NCI-H2196 (cell line): ENCODE measurements around the gene PTBP3.
A peak's percentile ranks its signal among the peaks of the same experiment; 100 is the strongest.
"Not testable (repeated sequence)": the region's sequence is repeated elsewhere in the genome, so short reads cannot be mapped to it uniquely, and the experiment has no call there.

Experiments
- DNase-seq: peaks from one replicate; lab custom pipeline; 2025; ENCODE audit not compliant: unreplicated experiment; lab: John Stamatoyannopoulos, UW

Gene PTBP3, protein sequence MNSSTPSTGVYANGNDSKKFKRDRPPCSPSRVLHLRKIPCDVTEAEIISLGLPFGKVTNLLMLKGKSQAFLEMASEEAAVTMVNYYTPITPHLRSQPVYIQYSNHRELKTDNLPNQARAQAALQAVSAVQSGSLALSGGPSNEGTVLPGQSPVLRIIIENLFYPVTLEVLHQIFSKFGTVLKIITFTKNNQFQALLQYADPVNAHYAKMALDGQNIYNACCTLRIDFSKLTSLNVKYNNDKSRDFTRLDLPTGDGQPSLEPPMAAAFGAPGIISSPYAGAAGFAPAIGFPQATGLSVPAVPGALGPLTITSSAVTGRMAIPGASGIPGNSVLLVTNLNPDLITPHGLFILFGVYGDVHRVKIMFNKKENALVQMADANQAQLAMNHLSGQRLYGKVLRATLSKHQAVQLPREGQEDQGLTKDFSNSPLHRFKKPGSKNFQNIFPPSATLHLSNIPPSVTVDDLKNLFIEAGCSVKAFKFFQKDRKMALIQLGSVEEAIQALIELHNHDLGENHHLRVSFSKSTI

GRCh38 chr9:112332977-112333638 is at the start of gene PTBP3:
Gene PTBP3, minus strand, starts transcription at chr9:112333619. Its CDS starts 35,754 bp downstream, at chr9:112297865.
- peak; percentile 56 for DNase-seq

DNA sequence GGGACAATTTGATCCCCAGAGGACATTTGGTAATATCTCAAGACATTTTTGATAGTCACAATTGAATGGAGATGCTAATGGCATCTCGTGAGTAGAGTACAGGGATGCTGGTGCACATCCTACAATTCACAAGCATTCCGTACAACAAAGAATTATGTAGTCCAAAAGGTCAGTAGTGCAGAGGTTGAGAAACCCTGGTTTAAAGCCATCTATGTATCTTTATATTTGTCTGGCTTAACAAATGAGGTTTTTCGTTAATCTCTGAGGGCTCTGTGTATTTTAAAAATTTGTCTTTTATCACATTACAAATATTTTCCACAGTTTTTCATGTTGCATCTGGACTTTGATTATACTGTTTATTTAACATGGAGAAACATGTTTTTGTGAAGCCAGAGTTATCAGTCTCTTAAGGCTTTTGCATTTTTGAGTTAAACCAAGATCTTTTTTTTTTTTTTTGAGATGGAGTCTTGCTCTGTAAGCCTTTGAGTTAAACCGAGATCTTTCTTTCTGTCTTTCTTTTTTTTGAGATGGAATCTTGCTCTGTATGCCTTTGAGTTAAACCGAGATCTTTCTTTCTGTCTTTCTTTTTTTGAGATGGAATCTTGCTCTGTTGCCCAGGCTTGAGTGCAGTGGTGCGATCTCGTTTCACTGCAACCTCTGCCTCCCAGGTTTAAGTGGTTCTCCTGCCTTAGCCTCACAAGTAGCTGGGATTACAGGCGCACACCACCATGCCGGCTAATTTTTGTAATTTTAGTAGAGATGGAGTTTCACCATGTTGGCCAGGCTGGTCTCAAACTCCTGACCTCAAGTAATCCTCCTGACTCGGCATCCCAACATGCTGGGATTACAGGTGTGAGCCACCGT is 49.3 kb upstream of the PTBP3 start:
- no peak for DNase-seq

DNA sequence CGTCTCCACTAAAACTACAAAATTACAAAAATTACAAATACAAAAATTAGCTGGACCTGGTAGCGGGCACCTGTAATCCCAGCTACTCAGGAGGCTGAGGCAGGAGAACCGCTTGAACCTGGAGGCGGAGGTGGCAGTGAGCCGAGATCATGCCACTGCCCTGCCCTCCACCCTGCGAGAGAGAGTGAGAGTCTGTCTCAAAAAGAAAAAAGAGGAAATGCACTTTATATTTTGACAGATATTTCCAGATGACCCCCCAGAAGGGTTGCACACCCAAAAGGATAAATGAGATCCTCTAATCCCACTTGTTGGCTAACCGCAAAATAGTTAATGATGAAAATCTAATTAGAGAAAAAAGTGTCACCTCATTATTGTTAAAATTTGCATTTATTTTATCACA is 48.6 kb upstream of the PTBP3 start:
- DNase-seq: no peak

DNA sequence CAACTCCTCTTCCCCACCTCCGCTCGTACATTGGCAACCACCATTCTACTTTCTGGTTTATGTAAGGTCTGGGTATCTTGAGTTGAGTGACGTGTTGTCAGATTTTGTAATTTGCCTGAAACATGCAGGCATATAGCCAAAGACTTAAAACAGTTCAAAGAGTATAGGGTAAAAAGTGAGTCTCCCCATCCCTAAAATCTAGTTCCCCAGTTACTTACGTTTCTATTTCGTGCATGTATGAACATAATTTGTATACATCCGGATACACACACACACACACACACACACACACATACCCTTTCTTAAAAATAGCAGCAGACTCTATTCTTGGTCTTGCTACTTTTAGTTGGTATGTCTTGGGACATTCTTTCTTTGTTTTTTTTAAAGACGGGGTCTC is 47.4 kb upstream of the PTBP3 start:
- no peak for DNase-seq

DNA sequence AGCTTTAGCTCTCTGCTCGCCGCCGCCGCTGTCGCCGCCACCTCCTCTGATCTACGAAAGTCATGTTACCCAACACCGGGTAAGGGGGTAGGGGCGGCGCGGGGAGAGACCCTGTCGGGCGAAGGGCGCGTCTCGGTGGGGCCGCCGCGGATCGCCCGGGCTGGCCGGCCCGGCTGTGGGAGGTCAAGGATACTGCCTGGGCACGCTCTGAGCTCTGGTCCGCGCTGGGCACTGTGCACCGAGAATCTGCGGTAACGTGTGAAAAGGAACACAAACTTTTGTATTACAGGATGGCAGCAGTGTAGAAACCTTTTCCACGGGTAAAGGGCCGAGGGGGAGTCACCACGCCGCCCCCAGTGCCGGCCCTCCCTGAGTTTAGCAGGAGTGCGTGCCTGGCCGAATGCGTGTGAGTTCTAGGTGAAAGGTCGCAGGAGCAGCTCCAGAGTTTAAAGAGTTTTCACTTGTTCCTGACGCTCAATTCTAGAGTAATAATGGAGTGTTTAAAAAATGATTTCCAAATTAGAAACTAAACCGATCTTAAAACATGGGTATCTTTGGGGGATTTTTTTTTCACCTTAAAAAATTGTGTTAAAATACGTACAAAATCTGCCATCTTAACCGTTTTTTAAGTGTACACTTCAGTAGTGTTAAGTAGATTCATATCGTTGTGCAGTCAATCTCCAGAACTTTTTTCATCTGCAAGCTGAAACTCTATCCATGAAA is 46.8 kb upstream of the PTBP3 start, which contains the start of gene HSDL2:
Gene HSDL2 (plus strand): TSS at position 7 of the 723 bp plus-strand sequence. CDS start 56 bp downstream, at position 63.
- DNase-seq: no peak

- DNase-seq: peak; percentile 98
Measured at GRCh38 chr9:112379177-112380101, 46.0 kb upstream of the PTBP3 start.

GRCh38 chr9:112378328-112379176 is 45.1 kb upstream of the PTBP3 start:
- no peak for DNase-seq

DNA sequence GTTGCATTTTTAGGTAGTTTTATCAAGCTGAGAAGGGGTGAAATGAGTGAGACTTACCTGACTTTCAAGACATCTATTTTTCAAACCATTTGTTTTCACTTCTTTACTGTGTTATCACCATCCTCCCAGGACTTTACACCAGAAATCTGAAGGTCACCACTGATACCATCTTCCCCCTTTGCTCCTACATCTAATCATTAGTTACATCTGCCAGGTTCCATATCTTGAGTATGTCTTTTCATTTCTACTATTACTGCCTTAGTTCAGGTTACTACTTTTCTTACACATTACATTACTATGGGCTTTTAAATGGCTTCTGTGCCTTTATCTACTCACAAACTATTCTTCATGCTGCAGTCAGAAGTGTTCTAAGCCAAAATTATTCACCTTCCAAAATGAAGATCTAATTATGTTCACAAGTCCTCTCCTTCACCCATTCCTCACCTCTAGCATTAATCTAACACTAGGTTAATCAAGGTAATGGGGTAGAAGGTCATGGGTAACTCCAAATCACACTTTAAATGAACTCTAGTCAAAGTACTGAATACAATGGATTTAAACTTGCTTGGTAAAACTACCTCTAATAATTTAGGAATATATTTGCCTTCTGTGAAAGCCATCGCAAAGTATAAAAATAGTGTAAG is 44.4 kb upstream of the PTBP3 start:
- no peak for DNase-seq

DNA sequence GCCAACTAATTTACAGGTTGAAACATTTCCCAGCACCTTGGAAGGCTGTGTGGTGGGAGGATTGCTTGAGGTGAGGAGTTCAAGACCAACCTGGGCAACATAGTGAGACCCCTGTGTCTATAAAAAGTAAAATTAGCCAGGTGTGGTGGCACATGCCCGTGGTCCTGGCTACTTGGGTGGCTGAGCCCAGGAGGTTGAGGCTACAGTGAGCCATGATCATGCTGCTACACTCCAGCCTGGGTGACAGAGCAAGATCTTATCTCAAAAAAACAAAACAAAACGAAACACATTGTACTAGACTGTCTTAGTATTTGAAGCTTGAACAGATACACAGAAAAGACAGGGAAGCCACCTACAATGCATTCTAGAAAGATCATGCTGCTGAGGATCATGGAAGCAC is 43.7 kb upstream of the PTBP3 start:
- no peak for DNase-seq

- DNase-seq: no peak
Measured at GRCh38 chr9:112375361-112375760, 41.9 kb upstream of the PTBP3 start.

GRCh38 chr9:112374232-112374631 is 40.8 kb upstream of the PTBP3 start:
- DNase-seq: not testable (repeated sequence)

DNA sequence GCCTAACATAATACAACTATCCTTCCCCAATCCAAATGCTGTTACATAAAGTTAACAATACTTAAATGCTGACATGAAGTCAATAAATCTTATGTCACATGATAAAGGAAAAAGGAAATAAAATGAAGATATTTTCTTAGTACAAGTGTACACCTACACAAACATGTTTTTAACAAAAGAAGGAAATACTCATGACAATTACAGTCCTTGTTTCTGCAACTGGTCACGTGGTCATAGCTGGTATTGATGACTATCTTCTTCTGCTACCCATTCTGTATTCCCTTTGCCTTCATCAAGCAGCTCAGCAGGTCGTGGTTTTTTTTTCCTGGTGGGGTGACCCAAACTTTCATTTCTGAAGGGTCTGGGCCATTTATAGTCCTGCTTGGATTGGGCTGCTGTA is 40.2 kb upstream of the PTBP3 start:
- not testable (repeated sequence) for DNase-seq

- DNase-seq: no peak
Measured at GRCh38 chr9:112371060-112371459, 37.6 kb upstream of the PTBP3 start.

DNA sequence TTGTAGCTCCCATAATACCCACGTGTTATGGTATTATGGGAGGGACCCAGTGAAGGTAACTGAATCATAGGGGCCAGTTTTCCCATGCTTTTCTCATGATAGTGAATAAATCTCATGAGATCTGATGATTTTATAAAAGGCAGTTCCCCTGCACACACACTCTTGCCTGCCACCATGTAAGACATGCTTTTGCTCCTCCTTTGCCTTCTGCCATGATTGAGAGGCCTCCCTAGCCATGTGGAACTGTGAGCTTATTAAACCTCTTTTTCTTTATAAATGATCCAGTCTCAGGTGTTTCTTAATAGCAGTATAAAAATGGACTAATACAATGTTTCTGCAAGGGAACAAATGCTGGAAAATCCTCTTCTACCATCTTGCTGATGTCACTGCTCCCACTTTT is 36.4 kb upstream of the PTBP3 start:
- DNase-seq: no peak

DNA sequence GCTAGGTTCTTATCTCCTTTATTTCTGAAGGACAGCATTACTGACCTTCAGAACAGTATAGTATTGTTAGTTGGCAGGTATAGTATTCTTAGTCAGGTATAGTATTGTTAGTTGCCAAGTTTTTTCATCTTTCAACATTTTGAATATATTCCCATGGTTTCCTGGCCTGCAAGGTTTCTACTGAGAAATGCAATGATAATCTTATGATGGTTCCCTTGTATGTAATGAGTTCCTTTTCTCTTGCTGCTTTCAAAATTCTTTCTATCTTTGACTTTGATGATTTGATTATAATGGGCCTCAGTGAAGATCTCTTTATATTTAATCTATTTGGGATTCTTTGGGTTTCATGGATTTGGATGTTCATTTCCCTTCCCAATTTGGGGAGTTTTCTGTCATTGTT is 34.0 kb upstream of the PTBP3 start:
- no peak for DNase-seq

DNA sequence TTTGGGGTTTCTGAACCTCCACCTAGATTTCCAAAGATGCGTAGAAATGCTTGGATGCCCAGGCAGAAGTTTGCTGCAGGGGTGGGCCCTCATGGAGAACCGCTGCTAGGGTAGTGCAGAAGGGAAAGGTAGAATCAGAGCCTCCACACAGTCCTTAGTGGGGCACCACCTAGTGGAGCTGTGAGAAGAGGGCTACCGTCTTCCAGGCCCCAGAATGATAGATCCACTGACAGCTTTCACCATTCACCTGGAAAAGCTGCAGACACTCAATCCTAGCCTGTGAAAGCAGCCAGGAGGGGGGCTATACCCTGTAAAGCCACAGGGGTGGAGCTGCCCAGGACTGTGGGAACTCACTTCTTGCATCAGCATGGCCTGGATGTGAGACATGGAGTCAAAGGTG is 33.2 kb upstream of the PTBP3 start:
- no peak for DNase-seq

DNA sequence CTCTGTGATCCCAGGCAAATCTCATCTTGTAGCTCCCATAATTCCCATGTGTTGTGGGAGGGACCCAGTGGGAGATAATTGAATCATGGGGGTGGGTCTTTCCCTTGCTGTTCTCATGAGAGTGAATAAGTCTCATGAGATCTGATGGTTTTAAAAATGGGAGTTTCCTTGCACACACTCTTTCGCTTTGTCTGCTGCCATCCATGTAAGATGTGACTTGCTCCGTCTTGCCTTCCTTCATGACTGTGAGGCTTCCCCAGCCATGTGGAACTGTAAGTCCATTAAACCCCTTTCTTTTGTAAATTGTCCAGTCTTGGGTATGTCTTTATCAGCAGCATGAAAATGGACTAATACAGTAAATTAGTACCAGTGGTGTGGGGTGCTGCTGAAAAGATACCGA is 31.8 kb upstream of the PTBP3 start:
- DNase-seq: not testable (repeated sequence)

DNA sequence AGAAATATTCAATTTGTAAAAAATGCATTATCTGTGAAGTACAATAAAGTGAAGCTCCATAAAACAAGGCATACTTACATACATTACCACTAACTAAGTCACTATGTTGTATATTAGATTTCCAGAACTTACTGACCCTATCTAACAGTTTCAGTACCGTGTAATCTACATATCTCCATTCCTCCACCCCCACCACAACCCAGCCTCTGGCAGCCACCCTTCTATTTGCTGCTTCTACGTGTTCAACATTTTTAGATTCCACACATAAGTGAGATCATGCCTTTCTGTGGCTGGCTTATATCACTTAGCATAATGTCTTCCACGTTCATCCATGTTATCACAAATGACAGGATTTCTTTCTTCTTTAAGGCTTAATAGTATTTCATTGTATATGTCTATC is 31.3 kb upstream of the PTBP3 start:
- no peak for DNase-seq
